SK-N-DZ (cell line): ENCODE measurements around the gene TMEM201.

Source experiments
- DNase-seq: peaks from one replicate; pipeline ENCODE4 v3.0.0-alpha.2; 2015; ENCODE audit warnings: low spot score

The TMEM201 gene

GRCh38 chr1:9576903-9577302 is 11.8 kb upstream of the TMEM201 start:
- no peak for DNase-seq

- DNase-seq, result no peak
These were observed 11.3 kb upstream of the TMEM201 start for GRCh38 chr1:9577423-9577822.

- no peak for DNase-seq
These were observed 7.8 kb upstream of the TMEM201 start for GRCh38 chr1:9580942-9581341.

- DNase-seq, result no peak
These were observed 2.5 kb upstream of the TMEM201 start for GRCh38 chr1:9586147-9586766.

- no peak for DNase-seq
These were observed 520 bp downstream of the TMEM201 start for GRCh38 chr1:9589144-9589718.

GRCh38 chr1:9589719-9590157 is 1.0 kb downstream of the TMEM201 start:
- DNase-seq, result no peak

GRCh38 chr1:9590201-9590600 is 1.5 kb downstream of the TMEM201 start:
- no peak for DNase-seq

GRCh38 chr1:9590945-9591668 is 2.4 kb downstream of the TMEM201 start:
- DNase-seq, result no peak

- DNase-seq, result no peak
These were observed 3.2 kb downstream of the TMEM201 start for GRCh38 chr1:9591669-9592509.

GRCh38 chr1:9592510-9593075 is 3.9 kb downstream of the TMEM201 start:
- no peak for DNase-seq

- DNase-seq, result no peak
These were observed 4.4 kb downstream of the TMEM201 start for GRCh38 chr1:9593147-9593491.

GRCh38 chr1:9593492-9594465 is 5.1 kb downstream of the TMEM201 start:
- DNase-seq, result peak; percentile 74

GRCh38 chr1:9594471-9595155 is 5.9 kb downstream of the TMEM201 start:
- no peak for DNase-seq

GRCh38 chr1:9595156-9595967 is 6.7 kb downstream of the TMEM201 start:
- DNase-seq, result no peak

- no peak for DNase-seq
These were observed 7.2 kb downstream of the TMEM201 start for GRCh38 chr1:9595968-9596340.

GRCh38 chr1:9596415-9597123 is 7.9 kb downstream of the TMEM201 start:
- DNase-seq, result no peak

- no peak for DNase-seq
These were observed 8.9 kb downstream of the TMEM201 start for GRCh38 chr1:9597361-9598315.
